GM18861 (cell line): ENCODE data around the gene CDC42BPG.

ENCODE experiments used
- ATAC-seq: cut with Tn5 transposase; IDR thresholded peaks from one replicate; pipeline ENCODE4 v1.9.1; 2021; ENCODE audit not compliant: unreplicated experiment

CDC42BPG gene

GRCh38 chr11:64804346-64805210 is 39.9 kb downstream of the CDC42BPG start:
- ATAC-seq = no peak

- ATAC-seq = no peak
These were observed 40.6 kb downstream of the CDC42BPG start for GRCh38 chr11:64803846-64804345.

- ATAC-seq = no peak
These were observed 41.2 kb downstream of the CDC42BPG start, which contains the start of gene MAP4K2 for GRCh38 chr11:64803158-64803845. TSS of gene MAP4K2 (minus strand) at chr11:64803214. CDS start at chr11:64803149, 65 bp downstream.

DNA sequence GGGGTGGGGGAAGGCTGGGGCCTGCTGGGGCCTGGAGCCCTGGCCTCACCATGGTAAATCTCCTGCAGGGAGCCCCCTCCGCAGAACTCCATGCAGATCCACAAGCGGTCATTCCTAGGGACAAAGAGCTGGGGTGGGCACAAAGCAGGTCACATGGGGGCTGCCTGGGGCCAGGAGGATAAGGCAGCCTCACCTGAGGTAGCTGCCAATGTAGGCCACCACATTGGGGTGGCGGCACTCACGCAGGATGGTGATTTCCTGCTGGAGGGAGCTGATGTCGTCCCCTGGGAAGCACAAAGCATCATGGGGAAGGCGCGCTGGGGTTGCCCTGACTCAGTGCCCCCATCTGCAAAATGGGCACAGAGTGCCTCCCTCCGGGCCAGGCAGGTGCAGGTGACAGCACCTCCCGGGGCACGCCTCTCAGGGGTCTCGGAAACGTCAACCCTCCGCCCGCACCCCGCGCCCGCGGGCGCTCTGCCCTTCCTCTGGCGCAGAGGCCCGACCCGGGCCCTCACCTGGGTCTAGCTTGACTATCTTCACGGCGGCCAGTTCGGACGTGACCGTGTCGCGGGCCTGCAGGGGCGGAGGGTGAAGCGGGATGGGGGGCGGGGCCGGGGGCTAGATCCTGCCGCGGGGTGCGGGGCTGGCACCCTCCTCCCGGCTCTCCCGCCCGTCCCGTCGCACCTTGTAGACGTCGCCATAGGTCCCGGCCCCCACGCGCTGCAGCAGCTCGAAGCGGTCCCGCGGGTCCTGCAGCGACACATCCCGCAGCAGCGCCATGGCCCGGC is 41.9 kb downstream of the CDC42BPG start:
- ATAC-seq = no peak

- ATAC-seq = no peak
These were observed 42.7 kb downstream of the CDC42BPG start for GRCh38 chr11:64801561-64802369.

DNA sequence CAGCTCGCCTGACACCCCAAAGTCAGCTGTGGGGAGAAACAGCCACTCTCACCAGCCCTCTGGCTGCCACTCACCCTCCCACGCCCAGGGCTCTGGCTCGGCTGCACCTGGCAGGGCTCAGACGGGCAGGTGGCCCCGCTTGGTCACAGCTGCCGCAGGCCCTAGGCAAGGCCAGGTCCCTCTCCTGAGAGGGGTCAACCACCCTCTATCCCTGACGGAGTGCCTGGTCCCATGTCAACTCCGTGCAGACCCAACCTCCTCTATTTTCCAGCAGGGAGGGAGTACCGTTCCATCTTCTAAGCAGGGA is 43.3 kb downstream of the CDC42BPG start:
- ATAC-seq = no peak

- ATAC-seq = no peak
These were observed 43.9 kb downstream of the CDC42BPG start for GRCh38 chr11:64800303-64801157.

DNA sequence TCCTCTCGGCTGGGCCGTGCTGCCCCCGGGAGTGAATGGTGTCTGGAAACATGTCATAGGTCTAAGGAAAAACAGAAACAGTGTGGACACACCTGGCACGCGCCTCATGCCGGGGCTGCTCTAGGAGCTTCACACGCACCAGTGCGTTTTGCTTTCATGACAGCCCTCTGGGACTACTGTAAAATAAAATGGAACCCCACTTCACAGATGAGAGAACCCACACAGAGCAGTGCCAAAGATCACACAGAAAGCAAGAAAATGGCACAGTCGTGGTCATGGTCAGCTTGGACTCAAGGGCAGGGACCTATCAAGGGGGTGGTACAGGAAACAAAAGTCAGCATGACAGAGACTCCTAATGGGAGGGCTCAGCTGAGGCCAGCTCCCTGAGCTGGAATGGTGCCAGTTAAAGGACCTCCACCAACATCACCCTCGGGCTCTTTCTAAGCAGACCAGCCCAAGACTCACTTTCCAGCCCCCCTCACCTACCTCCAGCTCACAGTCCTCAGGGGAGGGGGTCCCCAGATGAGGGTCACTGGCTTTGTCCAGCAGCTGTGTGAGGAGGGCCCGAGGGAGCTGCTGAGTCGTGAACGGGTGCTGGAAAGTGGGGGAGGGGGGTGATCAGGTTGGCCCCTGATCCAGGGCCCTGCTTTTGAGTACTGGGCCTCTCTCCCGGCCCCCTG is 44.7 kb downstream of the CDC42BPG start:
- peak; percentile 37 for ATAC-seq

GRCh38 chr11:64799256-64799622 is 45.2 kb downstream of the CDC42BPG start:
- ATAC-seq = no peak

GRCh38 chr11:64796757-64797541 is 47.5 kb downstream of the CDC42BPG start:
- no peak for ATAC-seq

GRCh38 chr11:64796047-64796756 is 48.3 kb downstream of the CDC42BPG start:
- no peak for ATAC-seq

- no peak for ATAC-seq
These were observed 49.9 kb downstream of the CDC42BPG start for GRCh38 chr11:64794526-64794925.

GRCh38 chr11:64793271-64794160 is 50.9 kb downstream of the CDC42BPG start:
- no peak for ATAC-seq

- ATAC-seq = no peak
These were observed 52.0 kb downstream of the CDC42BPG start for GRCh38 chr11:64792482-64792881.

DNA sequence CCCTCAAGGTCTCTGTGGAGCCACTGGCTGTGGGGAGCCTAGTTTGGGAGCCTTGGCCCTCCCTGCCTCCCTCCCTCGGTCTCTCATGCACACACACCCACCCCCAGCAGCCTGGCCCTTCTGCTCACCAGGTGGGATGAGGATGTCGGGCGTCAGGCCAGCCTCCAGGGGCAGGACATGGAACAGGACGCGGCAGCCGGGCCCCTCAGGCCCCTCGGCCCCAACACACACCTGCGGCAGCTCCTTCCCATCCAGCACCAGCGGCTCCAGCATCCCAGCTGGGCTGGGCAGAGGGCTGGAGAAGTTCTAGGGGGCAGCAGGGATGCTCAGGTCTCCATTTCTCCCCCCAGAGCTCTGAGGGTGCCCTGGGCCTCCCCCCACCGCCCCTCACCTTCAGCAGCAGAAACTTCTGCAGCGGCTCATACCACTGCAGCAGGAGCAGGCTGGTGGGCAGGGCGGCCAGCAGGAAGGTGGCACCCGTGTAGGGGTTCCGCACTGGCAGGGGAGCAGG is 52.6 kb downstream of the CDC42BPG start:
- no peak for ATAC-seq
